NCI-H146 treated with DMSO at 0.1 percent for 48 hours (cell line): Measurements from ENCODE around the gene TTC16.
"Not testable (repeated sequence)": the region's sequence is repeated elsewhere in the genome, so short reads cannot be mapped to it uniquely, and the experiment has no call there.

Experiments
- DNase-seq: peaks from one replicate; lab custom pipeline; 2025; ENCODE audit not compliant: unreplicated experiment; lab: John Stamatoyannopoulos, UW

The TTC16 gene

DNA sequence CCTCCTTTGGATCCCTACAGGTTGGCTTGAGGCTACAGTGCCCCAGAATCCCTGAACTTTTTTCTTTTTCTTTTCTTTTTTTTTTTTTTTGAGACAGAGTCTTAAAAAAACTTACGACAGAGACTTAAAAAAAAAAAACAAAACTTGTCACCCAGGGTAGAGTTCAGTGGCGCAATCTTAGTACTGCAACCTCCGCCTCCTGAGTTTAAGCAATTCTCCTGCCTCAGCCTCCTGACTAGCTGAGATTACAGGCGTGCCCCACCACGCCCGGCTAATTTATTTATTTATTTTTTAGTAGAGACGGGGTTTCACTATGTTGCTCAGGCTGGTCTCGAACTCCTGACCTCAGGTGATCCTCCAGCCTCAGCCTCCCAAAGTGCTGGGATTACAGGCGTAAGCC, 65.0 kb downstream of the TTC16 start:
- DNase-seq = not testable (repeated sequence)
